ENCODE measurements around the gene DACH1. TPM values are rescaled to one million over a fixed set of nuclear protein-coding genes. Genes with fewer than 3 reads are reported as not detected.

The DACH1 gene
- total and polyA plus RNA-seq, 12 donors, result 1.2 to 5.2 (median 2.6) TPM

GRCh38 chr13:71661921-71662320, 205.1 kb downstream of the DACH1 start:
- intact Hi-C loops (cut with DNase I), result no loop called here

DNA sequence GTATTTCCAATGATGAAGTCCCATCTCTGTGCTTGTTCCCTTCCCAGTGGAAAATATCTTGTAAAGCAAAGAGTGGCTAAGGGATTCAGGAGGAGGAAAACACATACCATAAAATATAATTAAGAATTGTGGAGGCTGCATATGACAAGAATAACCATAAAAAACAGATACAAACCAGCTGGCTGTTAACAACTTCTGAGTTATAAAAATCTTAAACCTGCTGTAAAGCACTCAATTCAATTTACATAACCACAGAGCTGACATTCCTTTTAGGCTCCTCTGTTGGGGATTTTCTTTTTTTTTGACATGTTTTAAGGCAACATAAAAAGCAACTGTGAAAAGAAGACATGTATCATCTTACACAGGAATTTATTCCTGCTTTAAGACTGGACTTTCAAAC, 207.6 kb downstream of the DACH1 start:
- H3K4me1 ChIP-seq, result peaks cover 0 to 12% (median 0%) of the 10 kb centered on the region in 9 donors
- H3K4me3 ChIP-seq, result no peak overlapping the region
- no peak for TF ChIP-seq CTCF (IDR thresholded peaks at IDR 0.05)
- no peak for ATAC-seq
- intact Hi-C loops (cut with DNase I), result no loop called here
- DNase-seq, result no peak
- H3K36me3 ChIP-seq, result no peaks in the 10 kb centered on the region
- no peaks in the 10 kb centered on the region for H3K27me3 ChIP-seq
- H3K9me3 ChIP-seq, result no peaks in the 10 kb centered on the region
- H3K27ac ChIP-seq, result no peak overlapping the region

More at GRCh38 chr13:71661921-71662320, 205.1 kb downstream of the DACH1 start:
- no peak for TF ChIP-seq CTCF (IDR thresholded peaks at IDR 0.05)
- H3K4me3 ChIP-seq, result no peak overlapping the region
- no peaks in the 10 kb centered on the region for H3K27me3 ChIP-seq
- DNase-seq, result no peak
- peak in 2 of 8 donors; percentile 27 to 50 for ATAC-seq
- peak overlapping the region in 1 of 10 donors; percentile 1 for H3K27ac ChIP-seq
- 38 to 42% methylated on average over 3 of the region's 3 CpGs for WGBS, 2 donors
- H3K4me1 ChIP-seq, result peaks cover 0 to 12% (median 0%) of the 10 kb centered on the region in 9 donors
- H3K36me3 ChIP-seq, result no peaks in the 10 kb centered on the region
- H3K9me3 ChIP-seq, result no peaks in the 10 kb centered on the region

- H3K27ac ChIP-seq, result no peak overlapping the region
- WGBS, 2 donors, result 91 to 92% methylated on average over 3 of the region's 3 CpGs
- H3K27me3 ChIP-seq, result no peaks in the 10 kb centered on the region
- no peak overlapping the region for H3K4me3 ChIP-seq
- no peak for TF ChIP-seq CTCF (IDR thresholded peaks at IDR 0.05)
- no peak for DNase-seq
- H3K36me3 ChIP-seq, result no peaks in the 10 kb centered on the region
- no peaks in the 10 kb centered on the region for H3K4me1 ChIP-seq
- intact Hi-C loops (cut with DNase I), result no loop called here
- no peaks in the 10 kb centered on the region for H3K9me3 ChIP-seq
- no peak for ATAC-seq
These were observed 221.5 kb downstream of the DACH1 start for GRCh38 chr13:71645467-71645866.

GRCh38 chr13:71644579-71644978, 222.4 kb downstream of the DACH1 start:
- Histone ChIP-seq H3K27ac (no peak overlapping the region), H3K27me3 (no peaks in the 10 kb centered on the region), H3K9me3 (no peaks in the 10 kb centered on the region), H3K4me1 (no peaks in the 10 kb centered on the region), H3K4me3 (no peak overlapping the region), H3K36me3 (no peaks in the 10 kb centered on the region)
- no peak for TF ChIP-seq CTCF (IDR thresholded peaks at IDR 0.05)
- DNase-seq (no peak), ATAC-seq (no peak)
- intact Hi-C loops (cut with DNase I), result no loop called here
- 95 to 97% methylated on average over 1 of the region's 1 CpG for WGBS, 2 donors

All from heart right ventricle (tissue), 16 donors.